OCI-M1 (cell line): ENCODE data around the gene EMX1.

Experiments
- DNase-seq: peaks from one replicate; lab custom pipeline; 2025; lab: John Stamatoyannopoulos, UW

Gene EMX1

GRCh38 chr2:72980535-72981217 lies 63.4 kb downstream of the EMX1 start:
- DNase-seq, result no peak

- no peak for DNase-seq
Measured at GRCh38 chr2:72981536-72981935, 64.2 kb downstream of the EMX1 start.

- DNase-seq, result no peak
Measured at GRCh38 chr2:72982219-72982618, 64.9 kb downstream of the EMX1 start.

- no peak for DNase-seq
Measured at GRCh38 chr2:72982781-72983499, 65.6 kb downstream of the EMX1 start.

GRCh38 chr2:72983500-72984161 lies 66.3 kb downstream of the EMX1 start:
- no peak for DNase-seq

GRCh38 chr2:72984172-72984671 lies 66.9 kb downstream of the EMX1 start:
- DNase-seq, result no peak
